Measurements from ENCODE around the gene TYMP.
"Not testable (repeated sequence)": the region's sequence is repeated elsewhere in the genome, so short reads cannot be mapped to it uniquely, and the experiment has no call there.

DNA sequence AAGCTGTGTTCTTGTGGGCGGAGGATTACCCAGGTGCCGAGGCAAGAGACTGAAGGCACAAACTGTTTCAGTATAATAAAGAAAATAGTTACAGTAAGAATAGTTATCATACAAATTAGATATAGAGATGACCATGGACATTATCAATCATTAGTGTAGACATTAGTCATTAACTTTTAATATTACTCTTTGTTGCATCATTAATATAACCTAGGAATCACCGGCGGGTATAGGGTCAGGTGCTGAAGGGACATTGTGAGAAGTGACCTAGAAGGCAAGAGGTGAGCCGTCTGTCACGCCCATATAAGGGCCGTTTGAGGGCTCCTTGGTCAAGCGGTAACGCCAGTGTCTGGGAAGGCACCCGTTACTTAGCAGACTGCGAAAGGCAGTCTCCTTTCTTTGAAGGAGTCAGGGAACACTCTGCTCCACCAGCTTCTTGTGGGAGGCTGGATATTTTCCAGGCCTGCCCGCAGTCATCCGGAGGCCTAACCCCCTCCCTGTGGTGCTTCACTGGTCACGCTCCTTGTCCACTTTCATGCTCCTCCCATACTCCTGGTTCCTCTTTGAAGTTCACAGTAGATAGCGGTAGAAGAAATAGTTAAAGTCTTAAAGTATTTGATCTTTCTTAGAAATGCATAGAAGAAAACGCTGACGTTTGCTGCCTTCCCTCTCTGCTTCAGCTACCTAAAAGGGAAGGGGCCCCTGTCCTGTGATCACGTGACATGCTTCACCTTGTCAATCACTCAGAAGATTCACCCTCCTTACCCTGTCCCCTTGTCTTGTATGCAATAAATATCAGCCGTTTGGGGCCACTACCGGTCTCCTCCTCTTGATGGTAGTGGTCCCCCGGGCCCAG, 4.3 kb upstream of the TYMP start:
- TF ChIP-seq, protein P1, sequence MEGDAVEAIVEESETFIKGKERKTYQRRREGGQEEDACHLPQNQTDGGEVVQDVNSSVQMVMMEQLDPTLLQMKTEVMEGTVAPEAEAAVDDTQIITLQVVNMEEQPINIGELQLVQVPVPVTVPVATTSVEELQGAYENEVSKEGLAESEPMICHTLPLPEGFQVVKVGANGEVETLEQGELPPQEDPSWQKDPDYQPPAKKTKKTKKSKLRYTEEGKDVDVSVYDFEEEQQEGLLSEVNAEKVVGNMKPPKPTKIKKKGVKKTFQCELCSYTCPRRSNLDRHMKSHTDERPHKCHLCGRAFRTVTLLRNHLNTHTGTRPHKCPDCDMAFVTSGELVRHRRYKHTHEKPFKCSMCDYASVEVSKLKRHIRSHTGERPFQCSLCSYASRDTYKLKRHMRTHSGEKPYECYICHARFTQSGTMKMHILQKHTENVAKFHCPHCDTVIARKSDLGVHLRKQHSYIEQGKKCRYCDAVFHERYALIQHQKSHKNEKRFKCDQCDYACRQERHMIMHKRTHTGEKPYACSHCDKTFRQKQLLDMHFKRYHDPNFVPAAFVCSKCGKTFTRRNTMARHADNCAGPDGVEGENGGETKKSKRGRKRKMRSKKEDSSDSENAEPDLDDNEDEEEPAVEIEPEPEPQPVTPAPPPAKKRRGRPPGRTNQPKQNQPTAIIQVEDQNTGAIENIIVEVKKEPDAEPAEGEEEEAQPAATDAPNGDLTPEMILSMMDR (IDR thresholded peaks at IDR 0.05; ENCODE audit: extremely low read depth in 1 of 2, insufficient read depth in 1 of 2, low read depth in 1 of 2, low read length in 2 of 2): not testable (repeated sequence)
- TF ChIP-seq POLR2A (IDR thresholded peaks at IDR 0.05; ENCODE audit: low read depth, low read length): not testable (repeated sequence)

All from endothelial cell of umbilical vein (primary cell).